H1 (cell line): ENCODE data around the gene TFR2. TPM values are rescaled to one million over a fixed set of nuclear protein-coding genes. Genes with fewer than 3 reads are reported as not detected.
A peak's percentile ranks its signal among the peaks of the same experiment; 100 is the strongest.

ENCODE experiments used
- CTCF ChIA-PET: fragments of 300-600 bp; sonication (Branson Sonifier 250); formaldehyde crosslinking; loops from one replicate; lab custom pipeline; 2021; ENCODE audit not compliant: partially characterized antibody; lab: Charles Lee
- POLR2A ChIA-PET: fragments of 300-600 bp; sonication (Branson Sonifier 250); formaldehyde crosslinking; loops from one replicate; lab custom pipeline; 2021; ENCODE audit warnings: inconsistent platforms; ENCODE audit not compliant: partially characterized antibody; lab: Charles Lee
- DNase-seq, 2 experiments: peaks; one replicate each; pipeline versions ENCODE4 v3.0.0 to v3.0.0-alpha.2; 2010 to 2022; ENCODE audit warnings: low spot score in 2 of 2, low read depth in 1 of 2, mixed read lengths in 1 of 2
- FAIRE-seq: peaks from 2 replicates; lab custom pipeline; 2011; peaks lifted over from hg19 to GRCh38; lab: Jason Lieb, UNC
- H2AFZ ChIP-seq: 2 replicates; pipeline ENCODE4 v1.8.1; 2012; ENCODE audit warnings: low read length, inconsistent platforms
- H2AK5ac ChIP-seq: 2 replicates; pipeline ENCODE4 v1.6.1; 2013; ENCODE audit warnings: low read depth, low read length
- H2BK120ac ChIP-seq: replicated peaks from 2 replicates; pipeline ENCODE3; 2013; ENCODE audit warnings: low read depth, low read length, inconsistent platforms
- H2BK12ac ChIP-seq: 2 replicates; pipeline ENCODE4 v1.6.1; 2013; ENCODE audit warnings: low read depth, low read length
- H2BK15ac ChIP-seq: 2 replicates; pipeline ENCODE4 v1.6.1; 2013; ENCODE audit warnings: low read length
- H2BK20ac ChIP-seq: 2 replicates; pipeline ENCODE4 v1.6.1; 2013; ENCODE audit warnings: low read length
- H2BK5ac ChIP-seq: 2 replicates; pipeline ENCODE4 v1.6.1; 2013; ENCODE audit warnings: low read depth, low read length
- H3K14ac ChIP-seq: 2 replicates; pipeline ENCODE4 v1.6.1; 2013; ENCODE audit warnings: inconsistent platforms; ENCODE audit not compliant: insufficient read length
- H3K18ac ChIP-seq: 2 replicates; pipeline ENCODE4 v1.6.1; 2013; ENCODE audit warnings: low read length; ENCODE audit errors: extremely low read depth
- H3K23ac ChIP-seq: 2 replicates; pipeline ENCODE4 v1.6.1; 2013; ENCODE audit warnings: inconsistent platforms; ENCODE audit not compliant: insufficient read length
- H3K23me2 ChIP-seq: 2 replicates; pipeline ENCODE4 v1.6.1; 2013; ENCODE audit warnings: low read depth, low read length
- H3K27ac ChIP-seq: 2 replicates; pipeline ENCODE4 v1.6.1; 2011; ENCODE audit warnings: low read depth, low read length, inconsistent platforms
- H3K27me3 ChIP-seq, 4 experiments: replicated peaks in 1 of 4; 1 replicate in 1 of 4; 2 replicates in 3 of 4; pipeline versions ENCODE4 v1.6.1 to v1.8.1; 2011 to 2013; ENCODE audit warnings: low read length in 3 of 4, mild to moderate bottlenecking in 3 of 4, inconsistent platforms in 2 of 4, mixed read lengths in 2 of 4, moderate library complexity in 1 of 4; ENCODE audit not compliant: control insufficient read depth in 3 of 4, insufficient read depth in 3 of 4; ENCODE audit errors: extremely low read depth in 1 of 4
- H3K36me3 ChIP-seq, 4 experiments: 2 replicates each; pipeline versions ENCODE4 v1.6.1 to v1.8.1; 2011 to 2013; ENCODE audit warnings: mild to moderate bottlenecking in 4 of 4, low read length in 3 of 4, moderate library complexity in 2 of 4, control low read depth in 1 of 4, inconsistent platforms in 1 of 4; ENCODE audit not compliant: insufficient read depth in 4 of 4, control insufficient read depth in 2 of 4
- H3K4ac ChIP-seq: replicated peaks from 2 replicates; pipeline ENCODE3; 2013; ENCODE audit warnings: low read length, low read depth, mixed read lengths, inconsistent platforms; ENCODE audit not compliant: insufficient read length
- H3K4me1 ChIP-seq, 4 experiments: replicated peaks in 1 of 4; 1 replicate in 1 of 4; 2 replicates in 3 of 4; pipeline versions ENCODE4 v1.6.1 to v1.8.1; 2011 to 2013; ENCODE audit warnings: low read length in 3 of 4, inconsistent platforms in 2 of 4, mixed read lengths in 1 of 4; ENCODE audit not compliant: insufficient read depth in 4 of 4, control insufficient read depth in 3 of 4
- H3K4me2 ChIP-seq, 2 experiments: 2 replicates each; pipeline versions ENCODE4 v1.6.1 to v1.8.1; 2011 to 2013; ENCODE audit warnings: low read depth in 2 of 2, low read length in 2 of 2, control low read depth in 1 of 2, inconsistent platforms in 1 of 2, mild to moderate bottlenecking in 1 of 2; ENCODE audit not compliant: insufficient read depth in 1 of 2
- H3K4me3 ChIP-seq, 4 experiments: fragments of 200-600, 300-600 bp in 1 of 4; sonication (generic), shearing (Covaris generic), sonication (Bioruptor Twin) in 1 of 4; 2 replicates each; pipeline versions ENCODE4 v1.5.1 to v1.8.1; 2011 to 2016; ENCODE audit warnings: low read length in 4 of 4, low read depth in 3 of 4, control low read depth in 2 of 4, inconsistent platforms in 2 of 4, mild to moderate bottlenecking in 2 of 4, mixed read lengths in 1 of 4, moderate library complexity in 1 of 4; ENCODE audit not compliant: insufficient read depth in 2 of 4; ENCODE audit errors: extremely low read depth in 1 of 4
- H3K56ac ChIP-seq: replicated peaks from 2 replicates; pipeline ENCODE3; 2013; ENCODE audit warnings: low read depth, mild to moderate bottlenecking, mixed read lengths, low read length, inconsistent platforms; ENCODE audit not compliant: insufficient read length
- H3K79me1 ChIP-seq: 2 replicates; pipeline ENCODE4 v1.6.1; 2013; ENCODE audit warnings: low read depth, low read length, control low read depth
- H3K79me2 ChIP-seq, 2 experiments: 2 replicates each; pipeline versions ENCODE4 v1.6.1 to v1.8.1; 2012 to 2013; ENCODE audit warnings: low read length in 2 of 2, mild to moderate bottlenecking in 2 of 2, inconsistent platforms in 1 of 2; ENCODE audit not compliant: insufficient read depth in 2 of 2, control insufficient read depth in 1 of 2
- H3K9ac ChIP-seq, 4 experiments: replicated peaks in 1 of 4; 1 replicate in 1 of 4; 2 replicates in 3 of 4; pipeline versions ENCODE4 v1.6.1 to v1.8.1; 2011 to 2013; ENCODE audit warnings: low read depth in 3 of 4, low read length in 3 of 4, control low read depth in 2 of 4, mild to moderate bottlenecking in 2 of 4, moderate library complexity in 2 of 4, inconsistent platforms in 1 of 4; ENCODE audit errors: extremely low read depth in 1 of 4
- H3K9me3 ChIP-seq, 2 experiments: 2 replicates each; pipeline versions ENCODE4 v1.6.1 to v1.8.1; 2012 to 2013; ENCODE audit warnings: mild to moderate bottlenecking in 2 of 2, moderate library complexity in 2 of 2, control low read depth in 1 of 2, inconsistent platforms in 1 of 2, low read depth in 1 of 2, low read length in 1 of 2, mixed read lengths in 1 of 2; ENCODE audit not compliant: insufficient read depth in 2 of 2
- H4K20me1 ChIP-seq, 2 experiments: replicated peaks in 1 of 2; 2 replicates each; pipeline versions ENCODE3 to v1.8.1; 2011 to 2013; ENCODE audit warnings: inconsistent platforms in 2 of 2, low read length in 2 of 2, mild to moderate bottlenecking in 1 of 2; ENCODE audit not compliant: insufficient read depth in 2 of 2, control insufficient read depth in 1 of 2
- H4K5ac ChIP-seq: 2 replicates; pipeline ENCODE4 v1.6.1; 2013; ENCODE audit warnings: low read length, low read depth, mixed read lengths, inconsistent platforms; ENCODE audit not compliant: insufficient read length
- H4K8ac ChIP-seq: 2 replicates; pipeline ENCODE4 v1.8.0; 2013; ENCODE audit warnings: mild to moderate bottlenecking, moderate library complexity, low read length, inconsistent platforms; ENCODE audit not compliant: insufficient read depth; ENCODE audit errors: extremely low read depth
- H4K91ac ChIP-seq: replicated peaks from 2 replicates; pipeline ENCODE3; 2013; ENCODE audit warnings: low read length, mixed read lengths, inconsistent platforms; ENCODE audit not compliant: insufficient read length
- RAD21 ChIP-seq, 2 experiments: IDR thresholded peaks in 1 of 2; conservative IDR thresholded peaks in 1 of 2; 2 replicates each; pipeline ENCODE4 v1.6.1; 2011; ENCODE audit warnings: low read depth in 2 of 2, low read length in 2 of 2, improper control_type of control experiment in 1 of 2, inconsistent platforms in 1 of 2, mild to moderate bottlenecking in 1 of 2, moderate library complexity in 1 of 2
- TAF7 ChIP-seq: optimal IDR thresholded peaks from 2 replicates; pipeline ENCODE3; 2011; ENCODE audit warnings: low read depth, mild to moderate bottlenecking, inconsistent platforms, low read length, moderate library complexity, borderline replicate concordance
- WGBS, 2 experiments: shearing (Covaris generic) in 1 of 2; methylation state at CpG; one replicate each; pipeline versions ENCODE4 v1.1.6 to v1.1.7; 2013 to 2015; ENCODE audit warnings: low lambda C conversion rate in 2 of 2, mixed read lengths in 2 of 2, inconsistent platforms in 1 of 2, low coverage in 1 of 2, missing lambda C conversion rate in 1 of 2; ENCODE audit not compliant: insufficient replicate concordance in 2 of 2, insufficient coverage in 1 of 2, insufficient read length in 1 of 2; ENCODE audit errors: extremely low coverage in 1 of 2, missing lambda C conversion rate in 1 of 2; 5-methylcytosine and 5-hydroxymethylcytosine counted together
- polyA plus RNA-seq, 7 experiments: library from polyadenylated mRNA; depleted of rRNA in 3 of 7; stranded (reverse) in 5 of 7; unstranded in 2 of 7; fragments of >200 nt in 5 of 7; fragments of 200-250 nt in 2 of 7; gene quantifications; 1 replicate in 5 of 7; 2 replicates in 1 of 7; 4 replicates in 1 of 7; pipeline versions ENCODE4 v1.2.1 to v1.2.3, GENCODE V29; 2011 to 2013; ENCODE audit warnings: missing spikeins in 2 of 7, mixed read lengths in 2 of 7
- total RNA-seq: library from RNA; stranded (reverse); fragmentation: NEBNext Ultra II Directional; extraction: Animal tissue kit (Norgen Biotek cat#: 25700); gene quantifications from 2 replicates; pipeline ENCODE4 v1.2.1, GENCODE V29; 2021
- TF ChIP-seq, protein P1 (sequence below), 3 experiments: IDR thresholded peaks; 1 replicate in 2 of 3; 2 replicates in 1 of 3; pipeline versions ENCODE4 v1.5.1 to v1.6.1; 2011; ENCODE audit warnings: low read length in 3 of 3, mild to moderate bottlenecking in 3 of 3, inconsistent platforms in 2 of 3, low read depth in 1 of 3, moderate library complexity in 1 of 3; ENCODE audit not compliant: insufficient read depth in 1 of 3; ENCODE audit errors: control extremely low read depth in 1 of 3

The TFR2 gene
- total and polyA plus RNA-seq, 2 of the 8 experiments (the other 6 are each of a cell fraction or from before 2014, with no cell fraction given), result 4.6 to 5.7 TPM

GRCh38 chr7:100599911-100600729 is 41.2 kb downstream of the TFR2 start:
- H3K9ac ChIP-seq, result no peak overlapping the region
- no peak overlapping the region for H2BK20ac ChIP-seq
- H3K23ac ChIP-seq, result no peak overlapping the region
- no peak overlapping the region for H3K4me2 ChIP-seq
- FAIRE-seq, result no peak
- DNase-seq, result peak in 1 of 2 experiments; percentile 63
- H3K79me2 ChIP-seq, result peaks cover 0 to 6% of the 10 kb centered on the region in 2 experiments; a peak in 1 of 4 replicates
- H3K18ac ChIP-seq, result no peak overlapping the region
- no peak overlapping the region for H4K91ac ChIP-seq
- H4K5ac ChIP-seq, result no peak overlapping the region
- no peak overlapping the region for H3K14ac ChIP-seq
- WGBS, 2 experiments, result 84% methylated on average over 12 of the region's 18 CpGs; no CpG with 5 or more reads in 1 of the 2 experiments
- H3K27me3 ChIP-seq, result peaks cover 0 to 1% (median under 1%) of the 10 kb centered on the region in 4 experiments; a peak in 2 of 7 replicates
- no peak overlapping the region for H2AK5ac ChIP-seq
- no peak overlapping the region for H3K27ac ChIP-seq
- H2BK15ac ChIP-seq, result no peak overlapping the region
- H3K36me3 ChIP-seq, result peaks cover 0 to 6% (median 3%) of the 10 kb centered on the region in 4 experiments; a peak in 4 of 8 replicates
- H2BK120ac ChIP-seq, result no peak overlapping the region
- CTCF ChIA-PET, result interaction anchor here (0.8 to 5.2 kb wide), 6 partner anchors 11 to 37 kb away, joined by 3 to 51 read pairs (median 4); partner anchors contain the start of genes FBXO24 and MOSPD3
- no peak overlapping the region for H3K4me3 ChIP-seq
- peaks cover 0 to 21% (median 15%) of the 10 kb centered on the region in 4 experiments; a peak in 6 of 7 replicates for H3K4me1 ChIP-seq
- no peak overlapping the region for H3K4ac ChIP-seq
- H3K79me1 ChIP-seq, result 0 out of 2 replicates have a peak, but pooled peaks cover 4% of the 10 kb centered on the region
- POLR2A ChIA-PET, result interaction anchor here (1.0 to 6.6 kb wide), 2 partner anchors 13 to 83 kb away, joined by 5 to 67 read pairs; partner anchors contain the start of genes FBXO24 and LRCH4
- H3K56ac ChIP-seq, result no peak overlapping the region
- TF ChIP-seq, protein P1, sequence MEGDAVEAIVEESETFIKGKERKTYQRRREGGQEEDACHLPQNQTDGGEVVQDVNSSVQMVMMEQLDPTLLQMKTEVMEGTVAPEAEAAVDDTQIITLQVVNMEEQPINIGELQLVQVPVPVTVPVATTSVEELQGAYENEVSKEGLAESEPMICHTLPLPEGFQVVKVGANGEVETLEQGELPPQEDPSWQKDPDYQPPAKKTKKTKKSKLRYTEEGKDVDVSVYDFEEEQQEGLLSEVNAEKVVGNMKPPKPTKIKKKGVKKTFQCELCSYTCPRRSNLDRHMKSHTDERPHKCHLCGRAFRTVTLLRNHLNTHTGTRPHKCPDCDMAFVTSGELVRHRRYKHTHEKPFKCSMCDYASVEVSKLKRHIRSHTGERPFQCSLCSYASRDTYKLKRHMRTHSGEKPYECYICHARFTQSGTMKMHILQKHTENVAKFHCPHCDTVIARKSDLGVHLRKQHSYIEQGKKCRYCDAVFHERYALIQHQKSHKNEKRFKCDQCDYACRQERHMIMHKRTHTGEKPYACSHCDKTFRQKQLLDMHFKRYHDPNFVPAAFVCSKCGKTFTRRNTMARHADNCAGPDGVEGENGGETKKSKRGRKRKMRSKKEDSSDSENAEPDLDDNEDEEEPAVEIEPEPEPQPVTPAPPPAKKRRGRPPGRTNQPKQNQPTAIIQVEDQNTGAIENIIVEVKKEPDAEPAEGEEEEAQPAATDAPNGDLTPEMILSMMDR (IDR thresholded peaks at IDR 0.05; ENCODE audit: control extremely low read depth in 1 of 3, insufficient read depth in 1 of 3, low read depth in 1 of 3, low read length in 3 of 3), result peak in 2 of 3 experiments; percentile 42 to 67; a peak in 3 of 4 replicates
- TF ChIP-seq TAF7 (no peak), RAD21 (IDR thresholded peaks at IDR 0.05 in 1 of 2, conservative IDR thresholded peaks at IDR 0.05 in 1 of 2; ENCODE audit: low read depth in 2 of 2, low read length in 2 of 2) (peak in 1 of 2 experiments; percentile 33; a peak in 1 of 4 replicates)
- no peak overlapping the region for H2AFZ ChIP-seq
- H3K23me2 ChIP-seq, result peaks cover 17% of the 10 kb centered on the region
- H3K9me3 ChIP-seq, result no peaks in the 10 kb centered on the region
- H2BK5ac ChIP-seq, result no peak overlapping the region
- no peak overlapping the region; the same call in 1 of the 2 replicates for H4K8ac ChIP-seq
- no peak overlapping the region for H2BK12ac ChIP-seq
- peaks cover 0 to 5% of the 10 kb centered on the region in 2 experiments for H4K20me1 ChIP-seq
